OCI-LY7 (cell line): ENCODE data around the gene ITSN1. TPM values are rescaled to one million over a fixed set of nuclear protein-coding genes. Genes with fewer than 3 reads are reported as not detected.

Experiments
- BruUV-seq: library from RNA; stranded (reverse); fragments of 400-500 nt; replicated peaks from 2 replicates; lab custom pipeline; 2021; lab: Mats Ljungman, UMichigan
- CTCF ChIA-PET: fragments of 300-600 bp; sonication (Branson Sonifier 250); formaldehyde crosslinking; loops from one replicate; lab custom pipeline; 2022; ENCODE audit warnings: antibody characterized with exemption; ENCODE audit not compliant: unreplicated experiment; lab: Charles Lee
- POLR2A ChIA-PET: fragments of 300-600 bp; sonication (Branson Sonifier 250); formaldehyde crosslinking; loops from one replicate; lab custom pipeline; 2022; ENCODE audit warnings: antibody characterized with exemption; lab: Charles Lee
- DNase-seq: peaks from one replicate; pipeline ENCODE4 v3.0.0-alpha.2; 2015; ENCODE audit warnings: low spot score
- H2AFZ ChIP-seq: fragments of 200-600 bp; sonication (generic), shearing (Covaris generic); 2 replicates; pipeline ENCODE4 v1.6.1; 2014; ENCODE audit warnings: mild to moderate bottlenecking, antibody characterized with exemption, low read length, moderate library complexity
- H3K27ac ChIP-seq: fragments of 200-600 bp; sonication (generic); 2 replicates; pipeline ENCODE4 v1.5.1; 2014; ENCODE audit warnings: mixed run types, low read depth, mild to moderate bottlenecking, moderate library complexity, low read length, inconsistent platforms; ENCODE audit not compliant: poor library complexity, severe bottlenecking
- H3K36me3 ChIP-seq: fragments of 200-600 bp; sonication (generic); 2 replicates; pipeline ENCODE4 v1.6.1; 2014; ENCODE audit warnings: mild to moderate bottlenecking, antibody characterized with exemption, low read length, moderate library complexity, mixed read lengths; ENCODE audit not compliant: insufficient read depth
- H3K4me1 ChIP-seq: fragments of 200-600 bp; sonication (generic); 2 replicates; pipeline ENCODE4 v1.5.1; 2014; ENCODE audit warnings: mild to moderate bottlenecking, low read length; ENCODE audit not compliant: insufficient read depth, poor library complexity, severe bottlenecking
- H3K4me2 ChIP-seq: fragments of 200-600 bp; sonication (generic); 2 replicates; pipeline ENCODE4 v1.6.1; 2014; ENCODE audit warnings: mild to moderate bottlenecking, low read length
- H3K4me3 ChIP-seq: fragments of 200-600 bp; sonication (generic); 2 replicates; pipeline ENCODE4 v1.5.1; 2014; ENCODE audit warnings: mild to moderate bottlenecking, low read depth, low read length; ENCODE audit not compliant: poor library complexity, severe bottlenecking
- H3K79me2 ChIP-seq: fragments of 200-600 bp; sonication (generic); 2 replicates; pipeline ENCODE4 v1.6.1; 2016; ENCODE audit warnings: low read depth, mild to moderate bottlenecking, low read length, moderate library complexity, mixed read lengths; ENCODE audit not compliant: insufficient read depth
- H3K9me2 ChIP-seq: fragments of 200-600 bp; sonication (generic); 2 replicates; pipeline ENCODE4 v1.6.1; 2016; ENCODE audit warnings: mild to moderate bottlenecking, low read length, mixed read lengths; ENCODE audit not compliant: insufficient read depth
- H3K9me3 ChIP-seq: fragments of 200-600 bp; sonication (generic); 2 replicates; pipeline ENCODE4 v1.6.1; 2014; ENCODE audit warnings: mild to moderate bottlenecking, mixed run types, low read length, mixed read lengths
- H4K20me1 ChIP-seq: fragments of 200-600 bp; sonication (generic); 2 replicates; pipeline ENCODE4 v1.6.1; 2014; ENCODE audit warnings: mild to moderate bottlenecking, antibody characterized with exemption, low read length, moderate library complexity, mixed read lengths; ENCODE audit not compliant: insufficient read depth
- EZH2phosphoT487 ChIP-seq: fragments of 200-600 bp; sonication (generic); IDR thresholded peaks from 2 replicates; pipeline ENCODE4 v1.6.1; 2018; ENCODE audit warnings: low read depth, borderline replicate concordance, mild to moderate bottlenecking, mixed run types, antibody characterized with exemption, low read length, moderate library complexity, mixed read lengths
- intact Hi-C: fragments of 100-400 bp; cut with micrococcal nuclease; formaldehyde crosslinking; loops from one replicate; pipeline ENCODE4 v1.10.0; 2022; ENCODE audit not compliant: unreplicated experiment
- total RNA-seq, 2 experiments: library from RNA; depleted of rRNA in 1 of 2; stranded (reverse); fragments of >200 nt in 1 of 2; shearing (Covaris generic) in 1 of 2; gene quantifications; 2 replicates each; pipeline ENCODE4 v1.2.3, GENCODE V29; 2014 to 2022
- TF ChIP-seq, protein P1 (sequence below): fragments of 200-600 bp; sonication (generic); conservative IDR thresholded peaks from 2 replicates; pipeline ENCODE4 v1.5.1; 2014; ENCODE audit warnings: mild to moderate bottlenecking, antibody characterized with exemption, low read length, moderate library complexity, mixed read lengths

ITSN1 gene
- total RNA-seq, 2 experiments from 2014 or later: 0.60 to 5.9 TPM

DNA sequence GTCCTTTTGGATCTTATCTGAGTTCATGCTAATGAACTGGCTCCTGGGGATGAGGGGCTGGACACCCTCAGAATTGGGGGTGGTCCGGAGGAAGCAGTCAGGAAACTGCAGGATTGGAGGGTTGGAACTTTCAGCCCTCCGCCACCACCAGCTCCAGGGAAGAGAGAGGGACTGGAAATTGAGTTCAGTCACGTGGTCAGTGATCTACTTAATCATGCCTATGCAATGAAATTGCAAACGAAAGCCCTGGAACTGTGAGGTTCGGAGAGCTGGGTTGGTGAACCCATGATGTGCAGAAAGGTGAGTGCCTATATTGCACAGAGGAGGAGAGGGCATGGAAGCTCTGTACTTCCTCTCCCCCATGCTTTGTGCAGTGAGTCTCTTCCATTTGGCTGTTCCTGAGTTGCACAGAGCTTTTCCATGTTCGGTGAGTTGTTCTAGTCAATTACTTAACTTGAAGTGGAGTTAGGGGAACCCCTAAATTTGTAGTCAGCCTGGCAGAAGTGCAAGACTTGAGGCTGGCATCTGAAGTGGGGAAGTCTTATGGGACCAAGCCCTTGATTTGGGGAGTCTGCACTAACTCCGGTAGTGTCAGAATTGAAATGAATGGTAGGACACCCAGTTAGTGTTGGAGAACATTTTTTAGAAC, 16.7 kb downstream of the ITSN1 start:
- Histone ChIP-seq H2AFZ (no peak overlapping the region), H3K27ac (no peak overlapping the region), H3K4me1 (no peaks in the 10 kb centered on the region), H4K20me1 (no peaks in the 10 kb centered on the region), H3K4me3 (no peak overlapping the region), H3K9me3 (0 out of 2 replicates have a peak, but pooled peaks cover 6% of the 10 kb centered on the region), H3K79me2 (no peaks in the 10 kb centered on the region), H3K36me3 (no peaks in the 10 kb centered on the region), H3K4me2 (no peak overlapping the region), H3K9me2 (no peaks in the 10 kb centered on the region)
- no peak for DNase-seq
- TF ChIP-seq, protein P1, sequence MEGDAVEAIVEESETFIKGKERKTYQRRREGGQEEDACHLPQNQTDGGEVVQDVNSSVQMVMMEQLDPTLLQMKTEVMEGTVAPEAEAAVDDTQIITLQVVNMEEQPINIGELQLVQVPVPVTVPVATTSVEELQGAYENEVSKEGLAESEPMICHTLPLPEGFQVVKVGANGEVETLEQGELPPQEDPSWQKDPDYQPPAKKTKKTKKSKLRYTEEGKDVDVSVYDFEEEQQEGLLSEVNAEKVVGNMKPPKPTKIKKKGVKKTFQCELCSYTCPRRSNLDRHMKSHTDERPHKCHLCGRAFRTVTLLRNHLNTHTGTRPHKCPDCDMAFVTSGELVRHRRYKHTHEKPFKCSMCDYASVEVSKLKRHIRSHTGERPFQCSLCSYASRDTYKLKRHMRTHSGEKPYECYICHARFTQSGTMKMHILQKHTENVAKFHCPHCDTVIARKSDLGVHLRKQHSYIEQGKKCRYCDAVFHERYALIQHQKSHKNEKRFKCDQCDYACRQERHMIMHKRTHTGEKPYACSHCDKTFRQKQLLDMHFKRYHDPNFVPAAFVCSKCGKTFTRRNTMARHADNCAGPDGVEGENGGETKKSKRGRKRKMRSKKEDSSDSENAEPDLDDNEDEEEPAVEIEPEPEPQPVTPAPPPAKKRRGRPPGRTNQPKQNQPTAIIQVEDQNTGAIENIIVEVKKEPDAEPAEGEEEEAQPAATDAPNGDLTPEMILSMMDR: no peak
- no peak for TF ChIP-seq EZH2phosphoT487
- POLR2A ChIA-PET: interaction anchor here (1.1 kb wide), 1 partner anchor 168 kb away, joined by 3 read pairs; the partner anchor contains the start of gene DNAJC28
- CTCF ChIA-PET: no interaction called here
- intact Hi-C loops: no loop called here
- no TSS peak for BruUV-seq

DNA sequence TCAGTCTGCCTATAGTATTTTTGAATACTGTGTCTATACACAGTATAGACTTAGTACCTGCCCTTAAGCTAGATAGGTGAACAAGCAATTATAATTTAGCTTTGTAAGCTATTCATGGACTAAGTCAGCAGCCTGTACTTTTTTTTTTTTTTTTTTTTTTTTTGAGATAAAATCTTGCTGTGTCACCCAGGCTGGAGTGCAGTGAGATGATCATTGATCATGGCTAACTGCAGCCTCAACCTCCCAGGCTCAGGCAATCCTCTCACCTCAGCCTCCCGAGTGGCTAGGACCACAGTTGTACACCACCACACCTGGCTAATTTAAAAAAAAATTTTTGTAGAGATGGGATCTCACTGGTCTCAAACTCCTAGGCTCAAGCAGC, 17.3 kb downstream of the ITSN1 start:
- BruUV-seq: no TSS peak
- no peaks in the 10 kb centered on the region for H3K36me3 ChIP-seq
- TF ChIP-seq, protein P1: no peak
- TF ChIP-seq EZH2phosphoT487: no peak
- no peaks in the 10 kb centered on the region for H3K9me2 ChIP-seq
- POLR2A ChIA-PET: no interaction called here
- no peak overlapping the region for H2AFZ ChIP-seq
- H4K20me1 ChIP-seq: no peaks in the 10 kb centered on the region
- 0 out of 2 replicates have a peak, but pooled peaks cover 6% of the 10 kb centered on the region for H3K9me3 ChIP-seq
- H3K27ac ChIP-seq: no peak overlapping the region
- intact Hi-C loops: no loop called here
- CTCF ChIA-PET: no interaction called here
- H3K4me1 ChIP-seq: no peaks in the 10 kb centered on the region
- no peaks in the 10 kb centered on the region for H3K79me2 ChIP-seq
- H3K4me3 ChIP-seq: no peak overlapping the region
- H3K4me2 ChIP-seq: no peak overlapping the region
- no peak for DNase-seq

DNA sequence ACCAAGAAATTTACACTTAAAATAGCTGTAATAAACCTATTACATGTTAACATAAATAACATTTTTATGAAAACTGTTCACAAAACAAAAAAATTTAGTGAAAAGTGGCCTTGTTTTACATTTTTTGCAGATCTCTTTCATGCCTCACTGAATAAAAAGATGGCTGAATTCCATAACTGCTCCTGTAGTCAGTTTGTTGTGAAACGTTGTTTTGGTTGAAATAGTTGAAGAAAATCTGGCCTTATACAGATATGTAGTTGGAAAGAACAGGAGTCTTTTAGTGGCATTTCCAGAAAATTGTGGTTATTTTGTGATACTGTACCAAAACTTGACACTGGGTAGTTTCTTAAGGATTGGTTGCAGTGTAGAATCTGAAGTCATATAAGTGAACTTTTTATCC, 18.1 kb downstream of the ITSN1 start:
- ChIA-PET CTCF (no interaction called here), POLR2A (interaction anchor here (1.0 kb wide), 1 partner anchor 14 kb away, joined by 3 read pairs; no protein-coding TSS in a partner anchor)
- Histone ChIP-seq H3K9me3 (0 out of 2 replicates have a peak, but pooled peaks cover 6% of the 10 kb centered on the region), H4K20me1 (no peaks in the 10 kb centered on the region), H3K36me3 (no peaks in the 10 kb centered on the region), H3K9me2 (no peaks in the 10 kb centered on the region), H3K4me2 (no peak overlapping the region), H2AFZ (no peak overlapping the region), H3K79me2 (no peaks in the 10 kb centered on the region), H3K27ac (no peak overlapping the region), H3K4me3 (no peak overlapping the region), H3K4me1 (no peaks in the 10 kb centered on the region)
- intact Hi-C loops: no loop called here
- no peak for DNase-seq
- no peak for TF ChIP-seq EZH2phosphoT487
- TF ChIP-seq, protein P1: no peak
- BruUV-seq: no TSS peak
